ENCODE data around the gene ZBED5. TPM values are rescaled to one million over a fixed set of nuclear protein-coding genes. Genes with fewer than 3 reads are reported as not detected.

ZBED5 gene
- total and polyA plus RNA-seq, 2 of the 4 experiments (the other 2 are of a cell fraction): 28.2 to 30.8 TPM

GRCh38 chr11:10866893-10867331 lies 9.1 kb upstream of the ZBED5 start:
- no TSS peak for BruUV-seq (replicated peaks)
- DNase-seq (peak; percentile 87), ATAC-seq (ENCODE audit: low read depth) (peak; percentile 91)
- peak overlapping the region; percentile 76 for H3K14ac ChIP-seq (replicated peaks; ENCODE audit: low read depth, low read length)
- H3K56ac ChIP-seq (ENCODE audit: extremely low read depth, insufficient read depth, low read length): no peak overlapping the region
- no peak overlapping the region; the same call in 1 of the 2 replicates for H3K18ac ChIP-seq (ENCODE audit: low read depth, low read length)
- peak overlapping the region in 1 of 2 experiments; percentile 4; a peak in 1 of 4 replicates for H4K8ac ChIP-seq (ENCODE audit: low read depth in 2 of 2, low read length in 2 of 2)
- H3K9me1 ChIP-seq (ENCODE audit: insufficient read depth, low read length): no peaks in the 10 kb centered on the region
- 0 out of 2 replicates have a peak overlapping the region, but pooled peaks have one; percentile 8 for H3K4me2 ChIP-seq (ENCODE audit: low read depth, low read length)
- CTCF ChIA-PET: interaction anchor here (0.8 kb wide), 1 partner anchor 12 kb away, joined by 3 read pairs; no protein-coding TSS in a partner anchor
- H2BK15ac ChIP-seq (ENCODE audit: low read depth, low read length): no peak overlapping the region
- peaks cover 3% of the 10 kb centered on the region; the same call in 1 of the 2 replicates for H3K9me3 ChIP-seq (ENCODE audit: control insufficient read depth, insufficient read depth, low read length)
- no peak overlapping the region; the same call in 1 of the 2 replicates for H2AK5ac ChIP-seq (ENCODE audit: low read depth, low read length)
- H4K91ac ChIP-seq (ENCODE audit: insufficient read depth, low read depth, low read length): peak overlapping the region; percentile 37; the same call in 1 of the 2 replicates
- H2AFZ ChIP-seq (replicated peaks; ENCODE audit: low read length, poor library complexity): peak overlapping the region; percentile 57
- H2AK9ac ChIP-seq (replicated peaks; ENCODE audit: low read depth, low read length, poor library complexity): no peak overlapping the region
- 50% methylated on average over 2 of the region's 10 CpGs; no CpG with 5 or more reads in 1 of the 2 experiments for WGBS, 2 experiments (ENCODE audit: extremely low coverage in 2 of 2, insufficient read length in 1 of 2)
- TF ChIP-seq MXI1 (IDR thresholded peaks at IDR 0.05; ENCODE audit: borderline replicate concordance, low read depth, low read length): 0 out of 2 replicates have a peak, but pooled peaks have one; percentile 22
- no peak for TF ChIP-seq CTCF (conservative IDR thresholded peaks at IDR 0.05; ENCODE audit: low read depth, low read length)
- no peak for TF ChIP-seq SMC3 (IDR thresholded peaks at IDR 0.05; ENCODE audit: low read depth, low read length)
- no peak for TF ChIP-seq RFX5 (IDR thresholded peaks at IDR 0.05; ENCODE audit: low read depth, low read length)
- no peak for TF ChIP-seq POLR2A (IDR thresholded peaks at IDR 0.05; ENCODE audit: low read depth, low read length)
- no peak for TF ChIP-seq CHD1 (IDR thresholded peaks at IDR 0.05; ENCODE audit: low read depth, low read length)
- no peak; the same call in 1 of the 2 replicates for TF ChIP-seq FOS (IDR thresholded peaks at IDR 0.05; ENCODE audit: low read depth, low read length)
- TF ChIP-seq, protein P1, sequence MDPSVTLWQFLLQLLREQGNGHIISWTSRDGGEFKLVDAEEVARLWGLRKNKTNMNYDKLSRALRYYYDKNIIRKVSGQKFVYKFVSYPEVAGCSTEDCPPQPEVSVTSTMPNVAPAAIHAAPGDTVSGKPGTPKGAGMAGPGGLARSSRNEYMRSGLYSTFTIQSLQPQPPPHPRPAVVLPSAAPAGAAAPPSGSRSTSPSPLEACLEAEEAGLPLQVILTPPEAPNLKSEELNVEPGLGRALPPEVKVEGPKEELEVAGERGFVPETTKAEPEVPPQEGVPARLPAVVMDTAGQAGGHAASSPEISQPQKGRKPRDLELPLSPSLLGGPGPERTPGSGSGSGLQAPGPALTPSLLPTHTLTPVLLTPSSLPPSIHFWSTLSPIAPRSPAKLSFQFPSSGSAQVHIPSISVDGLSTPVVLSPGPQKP (IDR thresholded peaks at IDR 0.05; ENCODE audit: borderline replicate concordance, low read depth, low read length): no peak
- TF ChIP-seq MAFK (IDR thresholded peaks at IDR 0.05; ENCODE audit: low read depth, low read length): peak; percentile 93
- TF ChIP-seq, protein P2, sequence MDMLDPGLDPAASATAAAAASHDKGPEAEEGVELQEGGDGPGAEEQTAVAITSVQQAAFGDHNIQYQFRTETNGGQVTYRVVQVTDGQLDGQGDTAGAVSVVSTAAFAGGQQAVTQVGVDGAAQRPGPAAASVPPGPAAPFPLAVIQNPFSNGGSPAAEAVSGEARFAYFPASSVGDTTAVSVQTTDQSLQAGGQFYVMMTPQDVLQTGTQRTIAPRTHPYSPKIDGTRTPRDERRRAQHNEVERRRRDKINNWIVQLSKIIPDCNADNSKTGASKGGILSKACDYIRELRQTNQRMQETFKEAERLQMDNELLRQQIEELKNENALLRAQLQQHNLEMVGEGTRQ (IDR thresholded peaks at IDR 0.05; ENCODE audit: low read depth, low read length): no peak
- no peak overlapping the region for H3K9ac ChIP-seq (ENCODE audit: low read depth, low read length)
- H4K5ac ChIP-seq (ENCODE audit: low read depth, low read length): no peak overlapping the region
- POLR2A ChIA-PET (ENCODE audit: unreplicated experiment): no interaction called here
- no peak overlapping the region for H3K27ac ChIP-seq (ENCODE audit: insufficient read depth, low read length)
- peak overlapping the region; percentile 55; the same call in 1 of the 2 replicates for H2BK120ac ChIP-seq (ENCODE audit: low read depth, low read length)
- H3K36me3 ChIP-seq (ENCODE audit: control insufficient read depth, insufficient read depth, low read length): no peaks in the 10 kb centered on the region
- peaks cover 0 to 15% of the 10 kb centered on the region in 2 experiments; a peak in 3 of 4 replicates for H3K79me1 ChIP-seq (ENCODE audit: low read depth in 1 of 2, low read length in 2 of 2)
- dilution Hi-C loops (cut with HindIII; ENCODE audit: low sequenced_read_pairs, unreplicated experiment) (no loop called here), in situ Hi-C loops (cut with MboI; ENCODE audit: low sequenced_read_pairs) (no loop called here), intact Hi-C loops (cut with micrococcal nuclease) (no loop called here)
- peak overlapping the region; percentile 45 for H2BK5ac ChIP-seq (ENCODE audit: low read depth, low read length, poor library complexity, severe bottlenecking)
- 0 out of 2 replicates have a peak, but pooled peaks cover 3% of the 10 kb centered on the region for H3K4me1 ChIP-seq (ENCODE audit: control insufficient read depth, insufficient read depth, low read length)
- H2BK20ac ChIP-seq (ENCODE audit: low read depth, low read length): peak overlapping the region; percentile 58
- H3K4me3 ChIP-seq (ENCODE audit: insufficient read depth, low read depth, low read length): no peak overlapping the region
- H3K23ac ChIP-seq (ENCODE audit: low read depth, low read length): 0 out of 2 replicates have a peak overlapping the region, but pooled peaks have one; percentile 12
- H4K20me1 ChIP-seq (ENCODE audit: insufficient read depth, low read length): no peaks in the 10 kb centered on the region
- H3K27me3 ChIP-seq (ENCODE audit: control insufficient read depth, insufficient read depth, low read length): no peaks in the 10 kb centered on the region
- H3K4ac ChIP-seq (ENCODE audit: low read depth, low read length): peak overlapping the region; percentile 11; the same call in 1 of the 2 replicates
